IMR-90 (cell line): Measurements from ENCODE around the gene ZNF821. TPM values are rescaled to one million over a fixed set of nuclear protein-coding genes. Genes with fewer than 3 reads are reported as not detected.

Experiments used
- ATAC-seq: fragments of 200-7000 bp; cut with Tn5 transposase; 2 replicates; pipeline ENCODE4 v1.9.1; 2020; ENCODE audit warnings: low read depth, mild to moderate bottlenecking, moderate library complexity
- BruUV-seq: library from RNA; stranded (reverse); fragments of 400-500 nt; replicated peaks from 2 replicates; lab custom pipeline; 2021; lab: Mats Ljungman, UMichigan
- CTCF ChIA-PET: fragments of 300-600 bp; formaldehyde crosslinking; extraction: SDS; loops from one replicate; lab custom pipeline; 2021; ENCODE audit warnings: antibody characterized with exemption; lab: Yijun Ruan, JAX
- POLR2A ChIA-PET: fragments of 300-600 bp; sonication (Branson Sonifier 250); formaldehyde crosslinking; loops from one replicate; lab custom pipeline; 2022; ENCODE audit warnings: antibody characterized with exemption; ENCODE audit not compliant: unreplicated experiment; lab: Charles Lee
- DNase-seq: peaks from one replicate; pipeline ENCODE4 v3.0.0; 2013
- H2AFZ ChIP-seq: replicated peaks from 2 replicates; pipeline ENCODE3; 2013; ENCODE audit warnings: low read length, mild to moderate bottlenecking; ENCODE audit not compliant: poor library complexity
- H2AK5ac ChIP-seq: 2 replicates; pipeline ENCODE4 v1.6.1; 2013; ENCODE audit warnings: low read depth, low read length, inconsistent platforms
- H2AK9ac ChIP-seq: replicated peaks from 2 replicates; pipeline ENCODE3; 2013; ENCODE audit warnings: mild to moderate bottlenecking, low read depth, low read length, moderate library complexity; ENCODE audit not compliant: poor library complexity
- H2BK120ac ChIP-seq: 2 replicates; pipeline ENCODE4 v1.6.1; 2013; ENCODE audit warnings: low read depth, low read length, inconsistent platforms
- H2BK15ac ChIP-seq: 3 replicates; pipeline ENCODE4 v1.6.1; 2013; ENCODE audit warnings: low read depth, low read length, inconsistent platforms
- H2BK20ac ChIP-seq: 2 replicates; pipeline ENCODE4 v1.6.1; 2013; ENCODE audit warnings: low read depth, mild to moderate bottlenecking, inconsistent platforms, low read length, moderate library complexity
- H2BK5ac ChIP-seq: 2 replicates; pipeline ENCODE4 v1.6.1; 2013; ENCODE audit warnings: mild to moderate bottlenecking, low read depth, low read length, inconsistent platforms; ENCODE audit not compliant: poor library complexity, severe bottlenecking
- H3K14ac ChIP-seq: replicated peaks from 2 replicates; pipeline ENCODE4 v1.6.1; 2013; ENCODE audit warnings: low read depth, low read length, inconsistent platforms
- H3K18ac ChIP-seq: 2 replicates; pipeline ENCODE4 v1.6.1; 2013; ENCODE audit warnings: low read depth, low read length, control low read depth
- H3K23ac ChIP-seq: 2 replicates; pipeline ENCODE4 v1.6.1; 2013; ENCODE audit warnings: low read depth, low read length, inconsistent platforms
- H3K27ac ChIP-seq: 2 replicates; pipeline ENCODE4 v1.5.1; 2013; ENCODE audit warnings: mild to moderate bottlenecking, control low read depth, low read length; ENCODE audit not compliant: insufficient read depth
- H3K27me3 ChIP-seq: 2 replicates; pipeline ENCODE4 v1.6.1; 2013; ENCODE audit warnings: low read length; ENCODE audit not compliant: control insufficient read depth, insufficient read depth
- H3K36me3 ChIP-seq: 2 replicates; pipeline ENCODE4 v1.6.1; 2013; ENCODE audit warnings: low read length, mixed read lengths; ENCODE audit not compliant: control insufficient read depth, insufficient read depth
- H3K4ac ChIP-seq: 2 replicates; pipeline ENCODE4 v1.6.1; 2013; ENCODE audit warnings: low read depth, low read length, inconsistent platforms
- H3K4me1 ChIP-seq: 2 replicates; pipeline ENCODE4 v1.6.1; 2013; ENCODE audit warnings: low read length, mixed read lengths; ENCODE audit not compliant: control insufficient read depth, insufficient read depth
- H3K4me2 ChIP-seq: 2 replicates; pipeline ENCODE4 v1.6.1; 2013; ENCODE audit warnings: low read depth, mild to moderate bottlenecking, control low read depth, low read length, moderate library complexity
- H3K4me3 ChIP-seq: 2 replicates; pipeline ENCODE4 v1.5.1; 2013; ENCODE audit warnings: low read depth, mild to moderate bottlenecking, control low read depth, low read length, moderate library complexity; ENCODE audit not compliant: insufficient read depth
- H3K56ac ChIP-seq: 2 replicates; pipeline ENCODE4 v1.6.1; 2013; ENCODE audit warnings: low read length, inconsistent platforms; ENCODE audit not compliant: insufficient read depth; ENCODE audit errors: extremely low read depth
- H3K79me1 ChIP-seq, 2 experiments: 2 replicates each; pipeline ENCODE4 v1.6.1; 2013; ENCODE audit warnings: low read length in 2 of 2, inconsistent platforms in 1 of 2, low read depth in 1 of 2
- H3K9ac ChIP-seq: 2 replicates; pipeline ENCODE4 v1.6.1; 2013; ENCODE audit warnings: low read depth, low read length, control low read depth
- H3K9me1 ChIP-seq: 2 replicates; pipeline ENCODE4 v1.6.1; 2013; ENCODE audit warnings: low read length, inconsistent platforms; ENCODE audit not compliant: insufficient read depth
- H3K9me3 ChIP-seq: 2 replicates; pipeline ENCODE4 v1.6.1; 2013; ENCODE audit warnings: low read length; ENCODE audit not compliant: control insufficient read depth, insufficient read depth
- H4K20me1 ChIP-seq: 2 replicates; pipeline ENCODE4 v1.6.1; 2013; ENCODE audit warnings: low read length, inconsistent platforms; ENCODE audit not compliant: insufficient read depth
- H4K5ac ChIP-seq: 2 replicates; pipeline ENCODE4 v1.6.1; 2013; ENCODE audit warnings: mild to moderate bottlenecking, low read depth, low read length, control low read depth
- H4K8ac ChIP-seq, 2 experiments: 2 replicates each; pipeline ENCODE4 v1.6.1; 2013; ENCODE audit warnings: low read depth in 2 of 2, low read length in 2 of 2, control low read depth in 1 of 2, inconsistent platforms in 1 of 2
- H4K91ac ChIP-seq: 2 replicates; pipeline ENCODE4 v1.6.1; 2013; ENCODE audit warnings: low read depth, low read length, inconsistent platforms; ENCODE audit not compliant: insufficient read depth
- BHLHE40 ChIP-seq: fragments of 150-350 bp; IDR thresholded peaks from 2 replicates; pipeline ENCODE4 v1.6.1; 2016; ENCODE audit warnings: mild to moderate bottlenecking, low read depth, low read length
- CEBPB ChIP-seq: IDR thresholded peaks from 2 replicates; pipeline ENCODE4 v1.6.1; 2012; ENCODE audit warnings: low read depth, low read length, improper control_type of control experiment
- CHD1 ChIP-seq: IDR thresholded peaks from 2 replicates; pipeline ENCODE4 v1.6.1; 2012; ENCODE audit warnings: low read depth, low read length, improper control_type of control experiment
- FOS ChIP-seq: fragments of 150-350 bp; IDR thresholded peaks from 2 replicates; pipeline ENCODE4 v1.6.1; 2016; ENCODE audit warnings: low read depth, low read length
- MAFK ChIP-seq: IDR thresholded peaks from 2 replicates; pipeline ENCODE4 v1.6.1; 2012; ENCODE audit warnings: low read depth, low read length, improper control_type of control experiment
- MAZ ChIP-seq: IDR thresholded peaks from 2 replicates; pipeline ENCODE4 v1.6.1; 2012; ENCODE audit warnings: low read depth, mild to moderate bottlenecking, low read length, improper control_type of control experiment, moderate library complexity, borderline replicate concordance
- MXI1 ChIP-seq: IDR thresholded peaks from 2 replicates; pipeline ENCODE4 v1.6.1; 2012; ENCODE audit warnings: low read depth, mild to moderate bottlenecking, low read length, moderate library complexity, borderline replicate concordance
- NFE2L2 ChIP-seq: fragments of 150-350 bp; IDR thresholded peaks from 2 replicates; pipeline ENCODE4 v1.6.1; 2016; ENCODE audit warnings: low read depth, mild to moderate bottlenecking, low read length
- POLR2A ChIP-seq: IDR thresholded peaks from 2 replicates; pipeline ENCODE4 v1.6.1; 2012; ENCODE audit warnings: mild to moderate bottlenecking, low read depth, low read length
- RAD21 ChIP-seq: IDR thresholded peaks from 2 replicates; pipeline ENCODE4 v1.6.1; 2012; ENCODE audit warnings: low read length, improper control_type of control experiment
- RCOR1 ChIP-seq: IDR thresholded peaks from 2 replicates; pipeline ENCODE4 v1.6.1; 2012; ENCODE audit warnings: mild to moderate bottlenecking, low read length, improper control_type of control experiment; ENCODE audit not compliant: insufficient replicate concordance
- RFX5 ChIP-seq: IDR thresholded peaks from 2 replicates; pipeline ENCODE4 v1.8.0; 2012; ENCODE audit warnings: low read depth, mild to moderate bottlenecking, low read length, moderate library complexity
- SMC3 ChIP-seq: fragments of 150-350 bp; IDR thresholded peaks from 2 replicates; pipeline ENCODE4 v1.6.1; 2016; ENCODE audit warnings: low read depth, mild to moderate bottlenecking, antibody characterized with exemption, low read length, moderate library complexity
- WGBS, 2 experiments: methylation state at CpG; one replicate each; pipeline versions ENCODE4 v1.1.5 to v1.1.7; 2013; ENCODE audit warnings: missing lambda C conversion rate in 2 of 2; ENCODE audit not compliant: insufficient read length in 1 of 2; ENCODE audit errors: extremely low coverage in 2 of 2; 5-methylcytosine and 5-hydroxymethylcytosine counted together
- dilution Hi-C: fragments of 300-500 bp; cut with HindIII; formaldehyde crosslinking; loops from one replicate; pipeline ENCODE4 v1.14.3; 2018; ENCODE audit warnings: low sequenced_read_pairs; ENCODE audit not compliant: unreplicated experiment
- in situ Hi-C: fragments of 300-500 bp; cut with MboI; formaldehyde crosslinking; loops from 3 replicates; pipeline ENCODE4 v1.14.3; 2019; ENCODE audit warnings: low sequenced_read_pairs, inconsistent platforms, mixed read lengths
- intact Hi-C: fragments of 100-400 bp; cut with micrococcal nuclease; formaldehyde crosslinking; loops from 2 replicates; pipeline ENCODE4 v1.10.0; 2022
- polyA plus RNA-seq, 3 experiments: library from polyadenylated mRNA; depleted of rRNA; stranded (reverse); fragments of >200 nt; gene quantifications; 2 replicates each; pipeline ENCODE4 v1.2.3, GENCODE V29; 2012; ENCODE audit warnings: low replicate concordance in 1 of 3
- total RNA-seq: library from RNA; depleted of rRNA; stranded (reverse); fragments of >200 nt; gene quantifications from 2 replicates; pipeline ENCODE4 v1.2.3, GENCODE V29; 2012
- TF ChIP-seq, protein P1 (sequence below): fragments of 150-350 bp; IDR thresholded peaks from 2 replicates; pipeline ENCODE4 v1.6.1; 2017; ENCODE audit warnings: mild to moderate bottlenecking, antibody characterized with exemption, low read length, low read depth
- TF ChIP-seq, protein P2 (sequence below): fragments of 150-350 bp; IDR thresholded peaks from 2 replicates; pipeline ENCODE4 v1.6.1; 2016; ENCODE audit warnings: low read depth, mild to moderate bottlenecking, low read length, moderate library complexity, borderline replicate concordance
- TF ChIP-seq, protein P3 (sequence below): conservative IDR thresholded peaks from 2 replicates; pipeline ENCODE4 v1.5.1; 2012; ENCODE audit warnings: mild to moderate bottlenecking, low read depth, low read length, improper control_type of control experiment

ZNF821 gene
- total and polyA plus RNA-seq, 2 of the 4 experiments (the other 2 are of a cell fraction): 5.9 to 6.0 TPM

DNA sequence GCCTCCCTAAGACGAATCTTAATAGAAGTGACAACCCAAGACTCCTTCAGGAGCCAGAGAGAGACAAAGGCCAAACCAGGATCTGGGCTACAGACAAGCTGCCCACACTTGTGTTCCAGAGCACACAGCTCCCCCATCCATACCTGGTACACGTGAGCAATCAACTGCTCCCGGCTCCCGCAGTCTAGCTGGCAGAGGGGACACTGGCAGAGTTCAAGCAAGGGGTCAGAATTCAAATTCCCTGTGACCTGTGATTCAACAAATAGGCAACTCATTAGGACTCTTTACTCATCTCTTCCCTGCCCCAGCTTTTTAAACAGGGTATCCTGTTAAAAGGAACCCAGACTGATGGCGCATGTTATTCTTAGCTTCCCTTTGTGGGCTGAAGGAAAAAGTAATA, 20.0 kb downstream of the ZNF821 start:
- in situ Hi-C loops (no loop called here), dilution Hi-C loops (no loop called here), intact Hi-C loops (no loop called here)
- WGBS, 2 experiments: 95% methylated on average over 3 of the region's 5 CpGs; no CpG with 5 or more reads in 1 of the 2 experiments
- ChIA-PET CTCF (interaction anchor here (0.8 kb wide), 1 partner anchor 97 kb away, joined by 3 read pairs; no protein-coding TSS in a partner anchor), POLR2A (no interaction called here)
- Histone ChIP-seq H3K4ac (no peak overlapping the region), H4K20me1 (no peaks in the 10 kb centered on the region; the same call in none of the 2 replicates), H3K27me3 (no peaks in the 10 kb centered on the region), H4K5ac (no peak overlapping the region), H3K23ac (no peak overlapping the region), H2BK5ac (no peak overlapping the region), H3K36me3 (peaks cover 33% of the 10 kb centered on the region), H2BK120ac (no peak overlapping the region), H3K9me1 (no peaks in the 10 kb centered on the region), H3K9ac (no peak overlapping the region), H3K18ac (no peak overlapping the region), H2AFZ (no peak overlapping the region), H2BK15ac (no peak overlapping the region), H3K56ac (no peak overlapping the region), H2AK5ac (no peak overlapping the region), H3K4me2 (no peak overlapping the region), H3K9me3 (no peaks in the 10 kb centered on the region), H3K4me1 (no peaks in the 10 kb centered on the region), H3K4me3 (no peak overlapping the region), H3K27ac (no peak overlapping the region), H3K14ac (no peak overlapping the region), H3K79me1 (peaks cover 12% of the 10 kb centered on the region in 2 experiments; a peak in 3 of 4 replicates), H4K8ac (no peak overlapping the region), H2BK20ac (no peak overlapping the region), H4K91ac (no peak overlapping the region), H2AK9ac (no peak overlapping the region)
- TF ChIP-seq RFX5 (no peak), POLR2A (no peak), RAD21 (no peak), CEBPB (no peak), MAFK (no peak), FOS (no peak), SMC3 (no peak), BHLHE40 (no peak), MXI1 (no peak), MAZ (no peak), NFE2L2 (no peak), RCOR1 (no peak), CHD1 (no peak)
- TF ChIP-seq, protein P1, sequence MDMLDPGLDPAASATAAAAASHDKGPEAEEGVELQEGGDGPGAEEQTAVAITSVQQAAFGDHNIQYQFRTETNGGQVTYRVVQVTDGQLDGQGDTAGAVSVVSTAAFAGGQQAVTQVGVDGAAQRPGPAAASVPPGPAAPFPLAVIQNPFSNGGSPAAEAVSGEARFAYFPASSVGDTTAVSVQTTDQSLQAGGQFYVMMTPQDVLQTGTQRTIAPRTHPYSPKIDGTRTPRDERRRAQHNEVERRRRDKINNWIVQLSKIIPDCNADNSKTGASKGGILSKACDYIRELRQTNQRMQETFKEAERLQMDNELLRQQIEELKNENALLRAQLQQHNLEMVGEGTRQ: no peak
- TF ChIP-seq, protein P2, sequence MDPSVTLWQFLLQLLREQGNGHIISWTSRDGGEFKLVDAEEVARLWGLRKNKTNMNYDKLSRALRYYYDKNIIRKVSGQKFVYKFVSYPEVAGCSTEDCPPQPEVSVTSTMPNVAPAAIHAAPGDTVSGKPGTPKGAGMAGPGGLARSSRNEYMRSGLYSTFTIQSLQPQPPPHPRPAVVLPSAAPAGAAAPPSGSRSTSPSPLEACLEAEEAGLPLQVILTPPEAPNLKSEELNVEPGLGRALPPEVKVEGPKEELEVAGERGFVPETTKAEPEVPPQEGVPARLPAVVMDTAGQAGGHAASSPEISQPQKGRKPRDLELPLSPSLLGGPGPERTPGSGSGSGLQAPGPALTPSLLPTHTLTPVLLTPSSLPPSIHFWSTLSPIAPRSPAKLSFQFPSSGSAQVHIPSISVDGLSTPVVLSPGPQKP: no peak
- TF ChIP-seq, protein P3, sequence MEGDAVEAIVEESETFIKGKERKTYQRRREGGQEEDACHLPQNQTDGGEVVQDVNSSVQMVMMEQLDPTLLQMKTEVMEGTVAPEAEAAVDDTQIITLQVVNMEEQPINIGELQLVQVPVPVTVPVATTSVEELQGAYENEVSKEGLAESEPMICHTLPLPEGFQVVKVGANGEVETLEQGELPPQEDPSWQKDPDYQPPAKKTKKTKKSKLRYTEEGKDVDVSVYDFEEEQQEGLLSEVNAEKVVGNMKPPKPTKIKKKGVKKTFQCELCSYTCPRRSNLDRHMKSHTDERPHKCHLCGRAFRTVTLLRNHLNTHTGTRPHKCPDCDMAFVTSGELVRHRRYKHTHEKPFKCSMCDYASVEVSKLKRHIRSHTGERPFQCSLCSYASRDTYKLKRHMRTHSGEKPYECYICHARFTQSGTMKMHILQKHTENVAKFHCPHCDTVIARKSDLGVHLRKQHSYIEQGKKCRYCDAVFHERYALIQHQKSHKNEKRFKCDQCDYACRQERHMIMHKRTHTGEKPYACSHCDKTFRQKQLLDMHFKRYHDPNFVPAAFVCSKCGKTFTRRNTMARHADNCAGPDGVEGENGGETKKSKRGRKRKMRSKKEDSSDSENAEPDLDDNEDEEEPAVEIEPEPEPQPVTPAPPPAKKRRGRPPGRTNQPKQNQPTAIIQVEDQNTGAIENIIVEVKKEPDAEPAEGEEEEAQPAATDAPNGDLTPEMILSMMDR: no peak
- no peak for DNase-seq
- BruUV-seq: no TSS peak
- no peak for ATAC-seq
